Cardiac muscle cell (in vitro differentiated cells and primary cell): ENCODE measurements around the gene COMMD1. TPM values are rescaled to one million over a fixed set of nuclear protein-coding genes. Genes with fewer than 3 reads are reported as not detected.

Experiments used
- DNase-seq, 2 donors: peaks; one replicate each; pipeline versions ENCODE4 v3.0.0 to v3.0.0-alpha.2; 2010 to 2017; ENCODE audit warnings: low read depth in 1 of 2, low spot score in 1 of 2
- H3K27ac ChIP-seq: fragments of 200-600 bp; sonication (generic); 2 replicates; pipeline ENCODE4 v1.5.1; 2016
- H3K27me3 ChIP-seq: fragments of 200-600 bp; sonication (generic); 2 replicates; pipeline ENCODE4 v1.6.0; 2016; ENCODE audit warnings: control low read depth
- H3K36me3 ChIP-seq: fragments of 200-600 bp; sonication (generic); 2 replicates; pipeline ENCODE4 v1.5.1; 2016; ENCODE audit warnings: control low read depth
- H3K4me1 ChIP-seq: fragments of 200-600 bp; sonication (generic); 2 replicates; pipeline ENCODE4 v1.8.1; 2017; ENCODE audit warnings: low read depth, mild to moderate bottlenecking, mixed run types
- H3K4me3 ChIP-seq: fragments of 200-600 bp; sonication (generic); 2 replicates; pipeline ENCODE4 v1.5.1; 2016; ENCODE audit warnings: mild to moderate bottlenecking
- H3K9me3 ChIP-seq: fragments of 200-600 bp; sonication (generic); 2 replicates; pipeline ENCODE4 v1.5.1; 2017; ENCODE audit warnings: low read depth, mild to moderate bottlenecking, control low read depth
- CTCF ChIP-seq: IDR thresholded peaks from 2 replicates; pipeline ENCODE4 v1.5.1; 2012; ENCODE audit warnings: low read depth, mild to moderate bottlenecking, low read length
- polyA plus RNA-seq: library from polyadenylated mRNA; unstranded; fragments of >200 nt; fragmentation: Nextera tagmentation; extraction: Ambion mirVana; gene quantifications from 2 replicates; pipeline ENCODE4 v1.2.1, GENCODE V29; 2016
- total RNA-seq: library from RNA; depleted of rRNA; stranded (reverse); fragments of >200 nt; gene quantifications from 2 replicates; pipeline ENCODE4 v1.2.3, GENCODE V29; 2016

Gene COMMD1
- total and polyA plus RNA-seq, 2 experiments from 2014 or later = 36.1 to 94.0 TPM

- Histone ChIP-seq H3K4me1 (peaks cover 18% of the 10 kb centered on the region), H3K4me3 (no peak overlapping the region), H3K9me3 (no peaks in the 10 kb centered on the region), H3K27me3 (no peaks in the 10 kb centered on the region), H3K27ac (no peak overlapping the region), H3K36me3 (no peaks in the 10 kb centered on the region)
- DNase-seq = no peak
- TF ChIP-seq CTCF = no peak
Observed at GRCh38 chr2:62109554-62109953, 204.1 kb downstream of the COMMD1 start.

GRCh38 chr2:62110415-62111025 is 205.0 kb downstream of the COMMD1 start:
- Histone ChIP-seq H3K9me3 (no peaks in the 10 kb centered on the region), H3K36me3 (no peaks in the 10 kb centered on the region), H3K27ac (no peak overlapping the region), H3K27me3 (no peaks in the 10 kb centered on the region), H3K4me3 (no peak overlapping the region), H3K4me1 (peaks cover 24% of the 10 kb centered on the region)
- no peak for TF ChIP-seq CTCF
- no peak for DNase-seq

- Histone ChIP-seq H3K9me3 (no peaks in the 10 kb centered on the region), H3K27me3 (no peaks in the 10 kb centered on the region), H3K4me1 (peaks cover 24% of the 10 kb centered on the region), H3K36me3 (no peaks in the 10 kb centered on the region), H3K27ac (peak overlapping the region; percentile 35), H3K4me3 (no peak overlapping the region)
- TF ChIP-seq CTCF = no peak
- no peak for DNase-seq
Observed at GRCh38 chr2:62112179-62112578, 206.7 kb downstream of the COMMD1 start.

- no peaks in the 10 kb centered on the region for H3K36me3 ChIP-seq
- no peak overlapping the region for H3K4me3 ChIP-seq
- peak in 1 of 2 donors; percentile 71 for DNase-seq
- H3K27ac ChIP-seq = peak overlapping the region; percentile 15
- H3K4me1 ChIP-seq = peaks cover 13% of the 10 kb centered on the region
- H3K9me3 ChIP-seq = no peaks in the 10 kb centered on the region
- no peak for TF ChIP-seq CTCF
- no peaks in the 10 kb centered on the region for H3K27me3 ChIP-seq
Observed at GRCh38 chr2:62114564-62114963, 209.1 kb downstream of the COMMD1 start.

- Histone ChIP-seq H3K4me3 (no peak overlapping the region), H3K27me3 (no peaks in the 10 kb centered on the region), H3K4me1 (peaks cover 13% of the 10 kb centered on the region), H3K27ac (no peak overlapping the region), H3K9me3 (no peaks in the 10 kb centered on the region), H3K36me3 (no peaks in the 10 kb centered on the region)
- TF ChIP-seq CTCF = no peak
- DNase-seq = no peak
Observed at GRCh38 chr2:62116983-62117382, 211.5 kb downstream of the COMMD1 start.
